Smooth muscle cell (in vitro differentiated cells): ENCODE measurements around the gene LDB2. TPM values are rescaled to one million over a fixed set of nuclear protein-coding genes. Genes with fewer than 3 reads are reported as not detected.
A peak's percentile ranks its signal among the peaks of the same experiment; 100 is the strongest.

Experiments
- DNase-seq: peaks from one replicate; lab custom pipeline; 2025; ENCODE audit not compliant: unreplicated experiment; lab: John Stamatoyannopoulos, UW
- H2AFZ ChIP-seq: fragments of 200-600 bp; sonication (generic); 2 replicates; pipeline ENCODE4 v1.6.0; 2016; ENCODE audit warnings: antibody characterized with exemption, low read depth, mild to moderate bottlenecking
- H3F3A ChIP-seq: fragments of 200-600 bp; sonication (generic); 2 replicates; pipeline ENCODE4 v1.6.0; 2017; ENCODE audit warnings: antibody characterized with exemption, low read depth
- H3K27ac ChIP-seq: fragments of 200-600 bp; sonication (generic); 2 replicates; pipeline ENCODE4 v1.5.1; 2016; ENCODE audit warnings: low read depth, mild to moderate bottlenecking
- H3K27me3 ChIP-seq: fragments of 200-600 bp; sonication (generic); 2 replicates; pipeline ENCODE4 v1.6.1; 2016; ENCODE audit warnings: low read depth, mild to moderate bottlenecking
- H3K36me3 ChIP-seq: fragments of 200-600 bp; sonication (generic); 2 replicates; pipeline ENCODE4 v1.5.1; 2016; ENCODE audit warnings: low read depth
- H3K4me1 ChIP-seq: fragments of 200-600 bp; sonication (generic); 2 replicates; pipeline ENCODE4 v1.5.1; 2016; ENCODE audit warnings: low read depth
- H3K4me2 ChIP-seq: fragments of 200-600 bp; sonication (generic); 2 replicates; pipeline ENCODE4 v1.6.0; 2016; ENCODE audit warnings: mild to moderate bottlenecking
- H3K4me3 ChIP-seq: fragments of 200-600 bp; sonication (generic); 2 replicates; pipeline ENCODE4 v1.5.1; 2016; ENCODE audit warnings: mild to moderate bottlenecking
- H3K79me2 ChIP-seq: fragments of 200-600 bp; sonication (generic); 2 replicates; pipeline ENCODE4 v1.6.0; 2016; ENCODE audit warnings: low read depth, mild to moderate bottlenecking
- H3K9ac ChIP-seq: fragments of 200-600 bp; sonication (generic); 2 replicates; pipeline ENCODE4 v1.6.0; 2016; ENCODE audit warnings: low read depth
- H3K9me3 ChIP-seq: fragments of 200-600 bp; sonication (generic); replicated peaks from 2 replicates; pipeline ENCODE4 v1.5.1; 2016; ENCODE audit warnings: low read depth
- H4K20me1 ChIP-seq: fragments of 200-600 bp; sonication (generic); 2 replicates; pipeline ENCODE4 v1.6.0; 2016; ENCODE audit warnings: low read depth
- WGBS: methylation state at CpG from one replicate; pipeline ENCODE4 v1.1.7; 2016; ENCODE audit warnings: low lambda C conversion rate; 5-methylcytosine and 5-hydroxymethylcytosine counted together
- polyA plus RNA-seq: library from polyadenylated mRNA; unstranded; fragments of >200 nt; fragmentation: Nextera tagmentation; extraction: Ambion mirVana; gene quantifications from 2 replicates; pipeline ENCODE4 v1.2.1, GENCODE V29; 2016
- total RNA-seq: library from RNA; depleted of rRNA; stranded (reverse); fragments of >200 nt; gene quantifications from 2 replicates; pipeline ENCODE4 v1.2.3, GENCODE V29; 2014
- TF ChIP-seq, protein P1 (sequence below): fragments of 200-600 bp; sonication (generic); IDR thresholded peaks from 2 replicates; pipeline ENCODE4 v1.5.1; 2017; ENCODE audit warnings: borderline replicate concordance, mild to moderate bottlenecking, antibody characterized with exemption; ENCODE audit not compliant: insufficient read depth, poor library complexity, severe bottlenecking

Gene LDB2
- total and polyA plus RNA-seq, 2 experiments from 2014 or later, result 30.6 to 61.5 TPM

DNA sequence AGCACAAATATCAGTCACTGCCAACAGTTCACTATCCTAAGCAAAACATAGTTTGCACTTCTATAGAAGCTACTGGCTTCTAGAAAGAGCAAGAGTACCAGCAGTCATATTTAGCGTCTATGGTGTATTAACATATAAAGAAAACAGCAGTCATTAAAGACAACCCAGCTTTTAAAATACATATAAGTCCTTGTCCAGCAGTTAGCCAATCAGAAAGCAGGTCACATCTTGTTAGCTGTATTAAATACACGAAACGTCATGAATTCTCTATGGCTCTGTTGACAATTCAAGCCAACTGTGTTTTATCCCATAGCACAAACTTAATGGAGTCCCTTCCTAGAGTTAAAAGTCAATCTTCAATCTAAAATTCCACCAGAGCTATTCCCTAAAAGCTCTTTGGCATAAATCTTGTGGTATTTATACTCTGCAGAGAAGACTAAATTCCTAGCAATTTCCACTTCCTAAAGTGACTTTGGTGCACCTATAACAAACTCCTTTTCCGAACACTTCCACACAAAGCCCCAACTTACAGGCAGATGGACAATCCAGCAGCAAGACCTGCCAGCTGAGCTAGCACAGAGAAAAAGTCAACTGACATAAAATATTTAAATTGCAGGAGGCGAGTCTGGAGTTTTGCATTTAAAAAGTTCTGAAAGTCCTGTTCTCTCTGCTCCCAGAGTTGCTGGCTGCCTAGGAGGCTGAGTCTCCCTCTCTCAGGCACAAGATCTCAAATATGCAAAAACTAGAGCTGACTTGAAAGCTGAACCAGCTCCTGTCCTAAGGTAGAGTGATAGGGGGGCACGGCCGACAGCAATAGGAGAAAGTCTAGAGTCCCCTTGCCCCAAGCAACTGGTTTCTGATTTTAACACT, 1.3 kb downstream of the LDB2 start:
- Histone ChIP-seq H2AFZ (peak overlapping the region; percentile 62), H3K4me2 (peak overlapping the region; percentile 93), H3K4me3 (peak overlapping the region; percentile 60), H3F3A (peaks cover 23% of the 10 kb centered on the region), H3K27me3 (no peaks in the 10 kb centered on the region), H3K9me3 (no peaks in the 10 kb centered on the region), H3K36me3 (no peaks in the 10 kb centered on the region), H3K79me2 (peaks cover 47% of the 10 kb centered on the region), H3K4me1 (peaks cover 61% of the 10 kb centered on the region), H4K20me1 (no peaks in the 10 kb centered on the region), H3K9ac (peak overlapping the region; percentile 42), H3K27ac (peak overlapping the region; percentile 84)
- TF ChIP-seq, protein P1, sequence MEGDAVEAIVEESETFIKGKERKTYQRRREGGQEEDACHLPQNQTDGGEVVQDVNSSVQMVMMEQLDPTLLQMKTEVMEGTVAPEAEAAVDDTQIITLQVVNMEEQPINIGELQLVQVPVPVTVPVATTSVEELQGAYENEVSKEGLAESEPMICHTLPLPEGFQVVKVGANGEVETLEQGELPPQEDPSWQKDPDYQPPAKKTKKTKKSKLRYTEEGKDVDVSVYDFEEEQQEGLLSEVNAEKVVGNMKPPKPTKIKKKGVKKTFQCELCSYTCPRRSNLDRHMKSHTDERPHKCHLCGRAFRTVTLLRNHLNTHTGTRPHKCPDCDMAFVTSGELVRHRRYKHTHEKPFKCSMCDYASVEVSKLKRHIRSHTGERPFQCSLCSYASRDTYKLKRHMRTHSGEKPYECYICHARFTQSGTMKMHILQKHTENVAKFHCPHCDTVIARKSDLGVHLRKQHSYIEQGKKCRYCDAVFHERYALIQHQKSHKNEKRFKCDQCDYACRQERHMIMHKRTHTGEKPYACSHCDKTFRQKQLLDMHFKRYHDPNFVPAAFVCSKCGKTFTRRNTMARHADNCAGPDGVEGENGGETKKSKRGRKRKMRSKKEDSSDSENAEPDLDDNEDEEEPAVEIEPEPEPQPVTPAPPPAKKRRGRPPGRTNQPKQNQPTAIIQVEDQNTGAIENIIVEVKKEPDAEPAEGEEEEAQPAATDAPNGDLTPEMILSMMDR, result no peak
- no peak for DNase-seq
- 5% methylated on average over 7 of the region's 7 CpGs for WGBS

DNA sequence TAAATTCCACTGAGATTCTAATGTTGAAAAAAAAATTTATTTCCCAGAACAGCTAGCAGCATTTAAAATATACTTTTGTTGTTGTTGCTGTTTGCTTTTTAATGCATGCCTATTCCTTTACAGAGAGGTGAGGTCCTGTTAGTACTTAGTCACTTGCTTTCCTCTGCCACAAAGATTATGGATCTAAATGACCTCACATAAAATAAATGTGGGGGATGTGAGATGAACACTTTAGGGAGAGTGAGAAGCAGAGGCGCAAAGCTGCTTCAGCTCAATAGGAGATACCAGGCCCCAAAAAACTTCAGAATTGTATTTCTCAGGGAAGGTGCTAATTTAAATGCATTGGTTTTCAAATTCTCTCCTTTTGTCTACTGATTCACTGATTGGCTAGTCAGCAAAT, 4.0 kb downstream of the LDB2 start:
- no peaks in the 10 kb centered on the region for H4K20me1 ChIP-seq
- WGBS, result 48% methylated on average over 1 of the region's 1 CpG
- H3K4me3 ChIP-seq, result no peak overlapping the region
- H3K9ac ChIP-seq, result no peak overlapping the region
- H2AFZ ChIP-seq, result peak overlapping the region; percentile 68
- peaks cover 56% of the 10 kb centered on the region for H3K4me1 ChIP-seq
- no peaks in the 10 kb centered on the region for H3K9me3 ChIP-seq
- H3K4me2 ChIP-seq, result peak overlapping the region; percentile 93
- peak overlapping the region; percentile 34 for H3K27ac ChIP-seq
- H3F3A ChIP-seq, result peaks cover 23% of the 10 kb centered on the region
- H3K36me3 ChIP-seq, result no peaks in the 10 kb centered on the region
- H3K27me3 ChIP-seq, result no peaks in the 10 kb centered on the region
- peaks cover 61% of the 10 kb centered on the region for H3K79me2 ChIP-seq
- DNase-seq, result no peak
- TF ChIP-seq, protein P1, result no peak

DNA sequence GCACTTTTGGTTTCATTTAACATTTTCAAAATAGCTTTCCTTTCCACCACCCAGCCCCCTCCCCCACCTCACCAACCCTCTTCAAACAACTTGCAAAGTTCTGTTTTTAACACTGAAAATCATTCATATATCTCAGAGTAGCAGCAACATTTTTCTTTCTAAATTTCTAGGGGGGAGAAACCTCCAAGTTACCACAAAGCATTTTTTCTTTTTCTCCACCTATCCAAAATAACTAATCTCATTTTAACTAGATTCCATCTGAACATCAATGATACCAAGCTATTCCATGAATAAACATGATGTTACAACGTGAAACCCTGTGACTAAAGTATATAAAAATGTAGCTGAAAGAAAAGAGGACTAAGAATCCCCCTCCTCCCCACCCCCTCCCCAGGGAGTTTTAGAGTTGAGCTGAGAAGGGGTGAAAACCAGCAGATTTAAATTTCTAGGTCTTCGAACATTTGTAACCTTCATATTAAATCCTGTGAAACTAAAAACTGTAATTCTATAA, 5.2 kb downstream of the LDB2 start:
- peak overlapping the region; percentile 33 for H3K4me3 ChIP-seq
- no peaks in the 10 kb centered on the region for H3K9me3 ChIP-seq
- H3K4me2 ChIP-seq, result peak overlapping the region; percentile 93
- H3K36me3 ChIP-seq, result no peaks in the 10 kb centered on the region
- peak overlapping the region; percentile 34 for H3K27ac ChIP-seq
- H3K4me1 ChIP-seq, result peaks cover 49% of the 10 kb centered on the region
- DNase-seq, result no peak
- H3K27me3 ChIP-seq, result no peaks in the 10 kb centered on the region
- no peaks in the 10 kb centered on the region for H4K20me1 ChIP-seq
- H3K79me2 ChIP-seq, result peaks cover 61% of the 10 kb centered on the region
- H3F3A ChIP-seq, result peaks cover 17% of the 10 kb centered on the region
- WGBS, result 18% methylated on average over 2 of the region's 2 CpGs
- TF ChIP-seq, protein P1, result no peak
- H3K9ac ChIP-seq, result peak overlapping the region; percentile 49
- H2AFZ ChIP-seq, result peak overlapping the region; percentile 68

DNA sequence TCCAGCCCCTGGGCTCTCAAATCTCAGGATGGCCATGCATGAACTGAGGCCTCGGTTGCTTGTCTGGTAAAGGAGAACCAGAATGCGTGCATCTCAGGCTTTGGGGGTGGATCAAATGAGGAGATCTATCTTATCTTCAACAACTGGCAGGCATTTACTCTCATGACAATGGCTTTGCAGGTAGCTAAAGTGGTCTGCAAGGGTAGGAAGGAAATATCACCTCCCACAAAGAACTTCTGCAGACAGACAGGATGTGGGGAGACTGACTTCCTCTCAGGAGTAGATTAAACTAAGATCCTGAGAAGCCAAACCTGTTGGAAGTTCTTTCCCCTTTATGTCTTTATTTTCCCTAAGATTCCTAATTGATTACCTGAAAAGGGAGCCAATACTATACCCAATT, 7.8 kb downstream of the LDB2 start:
- peaks cover 50% of the 10 kb centered on the region for H3K79me2 ChIP-seq
- WGBS, result 98% methylated on average over 2 of the region's 2 CpGs
- no peak overlapping the region for H3K27ac ChIP-seq
- TF ChIP-seq, protein P1, result no peak
- H3F3A ChIP-seq, result no peaks in the 10 kb centered on the region
- no peaks in the 10 kb centered on the region for H3K36me3 ChIP-seq
- H3K27me3 ChIP-seq, result no peaks in the 10 kb centered on the region
- peaks cover 29% of the 10 kb centered on the region for H3K4me1 ChIP-seq
- no peak overlapping the region for H3K4me2 ChIP-seq
- H3K4me3 ChIP-seq, result no peak overlapping the region
- no peak overlapping the region for H3K9ac ChIP-seq
- no peaks in the 10 kb centered on the region for H4K20me1 ChIP-seq
- no peaks in the 10 kb centered on the region for H3K9me3 ChIP-seq
- no peak for DNase-seq
- H2AFZ ChIP-seq, result no peak overlapping the region
